K562 (cell line): ENCODE results near the gene KISS1R. TPM values are rescaled to one million over a fixed set of nuclear protein-coding genes. Genes with fewer than 3 reads are reported as not detected.
A peak's percentile ranks its signal among the peaks of the same experiment; 100 is the strongest.

Experiments
- ADNP ChIP-seq: fragments of 200-800 bp; sonication (Bioruptor generic); IDR thresholded peaks from 2 replicates; pipeline ENCODE4 v1.6.1; 2016; ENCODE audit warnings: missing genetic modification characterization, missing compliant biosample characterization
- ELF4 ChIP-seq: fragments of 450-650 bp; formaldehyde crosslinking; IDR thresholded peaks from 2 replicates; pipeline ENCODE4 v1.4.0; 2022; ENCODE audit warnings: missing genetic modification characterization
- EP300 ChIP-seq: IDR thresholded peaks from 2 replicates; pipeline ENCODE4 v1.6.1; 2012; ENCODE audit warnings: low read length, improper control_type of control experiment
- GATAD2B ChIP-seq: fragments of 450-650 bp; IDR thresholded peaks from 2 replicates; pipeline ENCODE4 v1.6.1; 2017; ENCODE audit warnings: mild to moderate bottlenecking, borderline replicate concordance
- HLTF ChIP-seq: fragments of 450-650 bp; IDR thresholded peaks from 2 replicates; pipeline ENCODE4 v1.6.1; 2016
- HNRNPK ChIP-seq: fragments of 200-400 bp; formaldehyde crosslinking; IDR thresholded peaks from one replicate; pipeline ENCODE4 v1.6.1; 2018; ENCODE audit warnings: mild to moderate bottlenecking, low read depth, low read length; ENCODE audit not compliant: poor library complexity, severe bottlenecking
- KDM4B ChIP-seq, 2 experiments: fragments of 450-650 bp in 1 of 2; sonication (generic) in 1 of 2; IDR thresholded peaks; 2 replicates each; pipeline ENCODE4 v1.6.1; 2016 to 2017; ENCODE audit warnings: borderline replicate concordance in 2 of 2, antibody characterized with exemption in 1 of 2, low read depth in 1 of 2, mild to moderate bottlenecking in 1 of 2
- MEF2A ChIP-seq: IDR thresholded peaks from 2 replicates; pipeline ENCODE4 v1.6.1; 2011; ENCODE audit warnings: low read depth, mild to moderate bottlenecking, low read length, moderate library complexity; ENCODE audit not compliant: control insufficient read depth
- MTA2 ChIP-seq: fragments of 450-650 bp; IDR thresholded peaks from 2 replicates; pipeline ENCODE4 v1.6.1; 2016; ENCODE audit warnings: low read depth
- PHF8 ChIP-seq: fragments of 200-600 bp; sonication (generic); IDR thresholded peaks from 2 replicates; pipeline ENCODE4 v1.6.1; 2012; ENCODE audit warnings: mixed run types, mild to moderate bottlenecking, inconsistent platforms, low read length, moderate library complexity, borderline replicate concordance
- PTTG1 ChIP-seq: fragments of 450-650 bp; IDR thresholded peaks from 2 replicates; pipeline ENCODE4 v1.6.1; 2016; ENCODE audit warnings: low read depth, mild to moderate bottlenecking, missing genetic modification characterization, missing compliant biosample characterization
- SIN3A ChIP-seq, 2 experiments: fragments of 150-350 bp in 1 of 2; IDR thresholded peaks; 2 replicates each; pipeline ENCODE4 v1.6.1; 2011 to 2016; ENCODE audit warnings: borderline replicate concordance in 2 of 2, low read depth in 2 of 2, low read length in 2 of 2, mild to moderate bottlenecking in 2 of 2, moderate library complexity in 2 of 2; ENCODE audit not compliant: control insufficient read depth in 1 of 2
- TCF7 ChIP-seq: sonication (generic); IDR thresholded peaks from 2 replicates; pipeline ENCODE4 v1.6.1; 2016; ENCODE audit warnings: antibody characterized with exemption, borderline replicate concordance
- ZNF175 ChIP-seq: fragments of 200-800 bp; sonication (Bioruptor generic); IDR thresholded peaks from 2 replicates; pipeline ENCODE4 v1.6.1; 2016; ENCODE audit warnings: low read depth, mild to moderate bottlenecking, missing genetic modification characterization, missing compliant biosample characterization
- ZNF263 ChIP-seq: sonication (generic); formaldehyde crosslinking; IDR thresholded peaks from 2 replicates; pipeline ENCODE4 v1.8.0; 2022; ENCODE audit warnings: mild to moderate bottlenecking, missing genetic modification reagents, borderline replicate concordance
- ZNF274 ChIP-seq: IDR thresholded peaks from 2 replicates; pipeline ENCODE4 v1.6.1; 2011; ENCODE audit warnings: low read depth, mild to moderate bottlenecking, low read length, moderate library complexity, borderline replicate concordance
- ZNF3 ChIP-seq: fragments of 250-450 bp; sonication (Bioruptor Pico); IDR thresholded peaks from 2 replicates; pipeline ENCODE4 v1.5.0; 2021; ENCODE audit warnings: mild to moderate bottlenecking, moderate library complexity
- polyA plus RNA-seq, 8 experiments: library from polyadenylated mRNA; depleted of rRNA in 4 of 8; stranded (reverse) in 5 of 8; unstranded in 3 of 8; fragments of >200 nt; fragmentation: Nextera tagmentation in 2 of 8; fragmentation: Illumina TruSeq in 1 of 8; extraction: Ambion mirVana in 2 of 8; extraction: Trizol in 1 of 8; gene quantifications; 2 replicates each; pipeline versions ENCODE4 v1.2.1 to v1.2.3, GENCODE V29; 2011 to 2014; ENCODE audit warnings: inconsistent platforms in 1 of 8, missing spikeins in 1 of 8
- total RNA-seq, 7 experiments: library from RNA; depleted of rRNA in 6 of 7; stranded (reverse); fragments of >200 nt in 6 of 7; fragmentation: Illumina TruSeq in 2 of 7; extraction: Trizol in 2 of 7; gene quantifications; 2 replicates each; pipeline versions ENCODE4 v1.2.1 to v1.2.3, GENCODE V29; 2011 to 2021; ENCODE audit warnings: low replicate concordance in 1 of 7
- TF ChIP-seq, protein P1 (sequence below), 2 experiments: fragments of 450-650 bp; IDR thresholded peaks; 2 replicates each; pipeline ENCODE4 v1.6.1; 2016; ENCODE audit warnings: mild to moderate bottlenecking in 2 of 2, borderline replicate concordance in 1 of 2, low read depth in 1 of 2, moderate library complexity in 1 of 2

Gene KISS1R
- total and polyA plus RNA-seq, 9 of the 15 experiments (the other 6 are each of a cell fraction or from before 2014, with no cell fraction given), result 0.37 to 39.4 (median 2.0) TPM

DNA sequence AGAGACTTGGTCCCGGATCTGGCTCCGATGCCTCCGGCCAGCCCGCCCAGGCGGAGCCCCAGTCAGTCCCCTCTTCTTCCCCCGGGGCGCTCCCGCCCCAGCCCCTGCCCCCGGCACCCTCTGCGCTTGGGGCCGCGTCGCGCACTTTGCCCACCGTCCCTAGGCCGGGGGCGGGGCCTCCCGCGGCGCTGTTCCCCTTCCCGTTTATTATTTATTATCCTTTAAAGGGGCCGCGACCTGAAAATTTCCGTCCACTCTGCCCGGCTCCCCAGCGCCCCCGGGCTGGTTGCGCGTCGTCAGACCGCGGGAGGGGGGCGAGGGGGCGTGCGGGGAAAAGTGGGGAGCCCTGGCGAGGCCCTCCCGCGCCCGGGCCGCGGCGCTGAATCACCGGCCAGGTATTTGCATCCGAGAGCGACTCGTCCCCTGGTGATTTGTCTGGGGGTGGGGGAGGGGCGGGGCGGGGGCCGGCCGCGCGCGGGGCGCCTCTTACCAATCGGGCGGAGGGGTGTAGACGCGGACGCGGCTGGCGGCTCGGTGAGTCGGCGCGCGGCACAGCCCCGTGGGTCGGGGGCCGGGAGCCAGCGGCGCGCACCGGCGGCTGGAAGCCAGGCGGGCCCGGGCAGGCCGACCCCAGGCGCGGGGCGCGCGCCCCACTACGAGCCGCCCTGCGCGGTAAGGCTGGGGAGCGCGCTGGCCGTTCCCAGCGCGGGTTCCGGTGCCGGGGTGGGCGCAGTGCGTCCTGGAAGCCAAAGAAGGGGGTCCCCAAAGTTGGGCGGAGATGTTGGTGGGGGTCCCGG, 8.6 kb downstream of the KISS1R start, which contains the start of gene ARID3A (continued):
- no peak for TF ChIP-seq ZNF3 (CRISPR knock-in tag)
- no peak for TF ChIP-seq ZNF274
- TF ChIP-seq ZNF263 (CRISPR knock-in tag), result no peak; the same call in 1 of the 2 replicates
- no peak for TF ChIP-seq HLTF
- peak; percentile 65 for TF ChIP-seq HNRNPK
- TF ChIP-seq SIN3A (IDR thresholded peaks at IDR 0.05; ENCODE audit: borderline replicate concordance in 2 of 2, control insufficient read depth in 1 of 2, low read depth in 2 of 2, low read length in 2 of 2), result peak in 1 of 2 experiments; percentile 53; a peak in 2 of 4 replicates
- TF ChIP-seq TCF7, result 0 out of 2 replicates have a peak, but pooled peaks have one; percentile 26
- peak; percentile 50; the same call in 1 of the 2 replicates for TF ChIP-seq PHF8
- no peak for TF ChIP-seq PTTG1 (tag)
- no peak for TF ChIP-seq ZNF175
- TF ChIP-seq KDM4B (IDR thresholded peaks at IDR 0.05; ENCODE audit: borderline replicate concordance in 2 of 2, low read depth in 1 of 2), result 0 out of 4 replicates have a peak, but pooled peaks of 1 of the 2 experiments have one; percentile 5
- TF ChIP-seq, protein P1, sequence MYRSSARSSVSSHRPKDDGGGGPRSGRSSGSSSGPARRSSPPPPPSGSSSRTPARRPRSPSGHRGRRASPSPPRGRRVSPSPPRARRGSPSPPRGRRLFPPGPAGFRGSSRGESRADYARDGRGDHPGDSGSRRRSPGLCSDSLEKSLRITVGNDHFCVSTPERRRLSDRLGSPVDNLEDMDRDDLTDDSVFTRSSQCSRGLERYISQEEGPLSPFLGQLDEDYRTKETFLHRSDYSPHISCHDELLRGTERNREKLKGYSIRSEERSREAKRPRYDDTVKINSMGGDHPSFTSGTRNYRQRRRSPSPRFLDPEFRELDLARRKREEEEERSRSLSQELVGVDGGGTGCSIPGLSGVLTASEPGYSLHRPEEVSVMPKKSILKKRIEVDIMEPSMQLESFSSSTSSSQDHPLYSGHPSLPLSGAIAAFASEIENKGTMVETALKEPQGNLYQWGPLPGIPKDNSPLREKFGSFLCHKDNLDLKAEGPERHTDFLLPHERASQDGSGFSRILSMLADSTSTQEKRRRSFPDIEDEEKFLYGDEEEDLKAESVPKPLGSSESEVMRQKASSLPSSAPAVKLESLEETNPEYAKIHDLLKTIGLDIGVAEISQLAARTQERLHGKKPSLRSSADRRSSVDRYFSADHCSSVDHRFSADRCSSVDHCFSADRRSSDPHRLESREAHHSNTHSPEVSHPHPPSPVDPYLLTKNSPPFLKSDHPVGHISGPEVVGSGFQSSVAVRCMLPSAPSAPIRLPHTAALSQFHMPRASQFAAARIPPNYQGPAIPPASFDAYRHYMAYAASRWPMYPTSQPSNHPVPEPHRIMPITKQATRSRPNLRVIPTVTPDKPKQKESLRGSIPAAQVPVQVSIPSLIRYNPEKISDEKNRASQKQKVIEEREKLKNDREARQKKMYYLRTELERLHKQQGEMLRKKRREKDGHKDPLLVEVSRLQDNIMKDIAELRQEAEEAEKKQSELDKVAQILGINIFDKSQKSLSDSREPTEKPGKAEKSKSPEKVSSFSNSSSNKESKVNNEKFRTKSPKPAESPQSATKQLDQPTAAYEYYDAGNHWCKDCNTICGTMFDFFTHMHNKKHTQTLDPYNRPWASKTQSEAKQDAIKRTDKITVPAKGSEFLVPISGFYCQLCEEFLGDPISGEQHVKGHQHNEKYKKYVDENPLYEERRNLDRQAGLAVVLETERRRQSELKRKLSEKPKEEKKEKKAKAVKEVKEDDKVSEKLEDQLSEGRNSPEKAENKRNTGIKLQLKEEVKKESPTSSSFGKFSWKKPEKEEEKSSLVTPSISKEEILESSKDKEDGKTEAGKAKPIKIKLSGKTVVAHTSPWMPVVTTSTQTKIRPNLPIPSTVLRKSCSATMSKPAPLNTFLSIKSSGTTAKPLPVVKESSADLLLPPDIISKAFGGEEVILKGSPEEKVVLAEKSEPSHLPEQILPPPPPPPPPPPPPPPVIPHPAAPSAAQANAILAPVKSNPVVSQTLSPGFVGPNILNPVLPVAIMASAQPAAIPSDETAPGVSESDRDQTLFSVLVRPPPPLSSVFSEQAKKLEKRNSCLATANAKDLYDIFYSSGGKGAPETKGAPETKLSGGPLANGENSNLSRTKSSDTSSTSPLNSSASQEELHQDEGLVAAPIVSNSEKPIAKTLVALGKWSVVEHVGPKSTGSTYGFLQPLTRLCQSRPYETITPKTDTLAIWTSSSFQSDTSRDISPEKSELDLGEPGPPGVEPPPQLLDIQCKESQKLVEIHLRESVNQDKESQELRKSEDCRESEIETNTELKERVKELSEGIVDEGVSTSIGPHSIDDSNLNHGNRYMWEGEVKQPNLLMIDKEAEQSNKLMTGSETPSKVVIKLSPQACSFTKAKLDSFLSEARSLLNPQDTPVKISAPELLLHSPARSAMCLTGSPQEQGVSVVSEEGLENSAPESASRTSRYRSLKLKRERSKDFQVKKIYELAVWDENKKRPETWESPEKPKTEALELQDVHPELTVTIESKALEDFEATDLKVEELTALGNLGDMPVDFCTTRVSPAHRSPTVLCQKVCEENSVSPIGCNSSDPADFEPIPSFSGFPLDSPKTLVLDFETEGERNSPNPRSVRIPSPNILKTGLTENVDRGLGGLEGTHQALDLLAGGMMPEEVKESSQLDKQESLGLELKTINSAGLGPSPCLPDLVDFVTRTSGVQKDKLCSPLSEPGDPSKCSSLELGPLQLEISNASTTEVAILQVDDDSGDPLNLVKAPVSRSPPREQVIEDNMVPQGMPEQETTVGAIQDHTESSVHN (IDR thresholded peaks at IDR 0.05; ENCODE audit: borderline replicate concordance in 1 of 2, low read depth in 1 of 2), result no peak
- no peak for TF ChIP-seq EP300
- no peak for TF ChIP-seq MTA2
- TF ChIP-seq MEF2A, result no peak
- peak; percentile 6; the same call in 1 of the 2 replicates for TF ChIP-seq ADNP (tag)
- TF ChIP-seq ELF4, result no peak
- TF ChIP-seq GATAD2B, result peak; percentile 78; the same call in 1 of the 2 replicates
